Loucy (cell line): ENCODE data around the gene HDLBP.

Source experiments
- EZH2phosphoT487 ChIP-seq: fragments of 200-600 bp; IDR thresholded peaks from 2 replicates; pipeline ENCODE4 v1.6.1; 2018; ENCODE audit warnings: antibody characterized with exemption, mild to moderate bottlenecking, moderate library complexity, borderline replicate concordance
- TF ChIP-seq, protein P1 (sequence below): fragments of 200-600 bp; sonication (generic); conservative IDR thresholded peaks from 2 replicates; pipeline ENCODE4 v1.5.1; 2014; ENCODE audit warnings: mild to moderate bottlenecking, antibody characterized with exemption, low read length

DNA sequence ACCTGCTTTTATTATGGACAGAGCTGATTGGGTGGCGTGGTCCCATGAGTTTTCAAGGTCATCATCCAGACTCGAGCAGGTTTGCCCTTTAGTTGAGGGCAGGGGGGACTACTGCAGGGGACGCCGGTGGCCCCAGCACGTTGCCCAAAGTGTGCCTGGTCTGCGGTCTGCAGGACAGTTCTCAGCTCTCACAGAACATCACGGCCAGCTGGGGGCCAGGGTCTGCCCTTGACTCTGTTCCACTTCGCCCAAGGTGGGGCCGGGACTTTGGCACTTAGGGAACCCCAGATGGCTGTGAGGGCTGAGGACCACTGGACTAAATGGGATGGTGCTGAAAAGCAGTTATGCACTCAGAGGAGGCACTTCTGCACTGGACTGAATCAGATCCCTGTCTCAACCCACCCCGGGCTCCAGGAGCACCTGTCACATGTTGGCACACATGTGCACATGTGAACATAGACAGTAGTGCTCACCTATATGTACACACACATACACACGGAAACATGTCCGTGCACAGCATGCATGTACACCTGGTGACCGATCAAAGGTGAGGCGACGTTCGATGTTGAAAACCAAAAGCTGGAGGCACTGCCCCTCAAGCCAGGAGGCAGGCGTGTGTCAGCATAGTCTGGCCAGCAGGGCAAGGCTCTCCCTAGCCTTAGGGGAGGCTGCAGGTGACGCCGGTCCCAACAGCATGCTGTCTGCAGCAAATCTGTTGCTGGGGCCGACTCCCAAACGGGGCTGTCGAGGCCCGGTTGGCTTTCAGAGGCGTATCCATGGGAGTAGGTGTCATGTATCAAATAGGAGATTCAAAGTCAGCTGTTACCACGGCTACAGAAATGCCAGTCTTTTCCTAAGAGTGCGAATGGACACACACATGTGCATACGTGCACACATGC is 116.8 kb downstream of the HDLBP start:
- TF ChIP-seq, protein P1, sequence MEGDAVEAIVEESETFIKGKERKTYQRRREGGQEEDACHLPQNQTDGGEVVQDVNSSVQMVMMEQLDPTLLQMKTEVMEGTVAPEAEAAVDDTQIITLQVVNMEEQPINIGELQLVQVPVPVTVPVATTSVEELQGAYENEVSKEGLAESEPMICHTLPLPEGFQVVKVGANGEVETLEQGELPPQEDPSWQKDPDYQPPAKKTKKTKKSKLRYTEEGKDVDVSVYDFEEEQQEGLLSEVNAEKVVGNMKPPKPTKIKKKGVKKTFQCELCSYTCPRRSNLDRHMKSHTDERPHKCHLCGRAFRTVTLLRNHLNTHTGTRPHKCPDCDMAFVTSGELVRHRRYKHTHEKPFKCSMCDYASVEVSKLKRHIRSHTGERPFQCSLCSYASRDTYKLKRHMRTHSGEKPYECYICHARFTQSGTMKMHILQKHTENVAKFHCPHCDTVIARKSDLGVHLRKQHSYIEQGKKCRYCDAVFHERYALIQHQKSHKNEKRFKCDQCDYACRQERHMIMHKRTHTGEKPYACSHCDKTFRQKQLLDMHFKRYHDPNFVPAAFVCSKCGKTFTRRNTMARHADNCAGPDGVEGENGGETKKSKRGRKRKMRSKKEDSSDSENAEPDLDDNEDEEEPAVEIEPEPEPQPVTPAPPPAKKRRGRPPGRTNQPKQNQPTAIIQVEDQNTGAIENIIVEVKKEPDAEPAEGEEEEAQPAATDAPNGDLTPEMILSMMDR = no peak
- TF ChIP-seq EZH2phosphoT487 = no peak
